Endothelial cell (in vitro differentiated cells): Measurements from ENCODE around the gene CTTNBP2NL. TPM values are rescaled to one million over a fixed set of nuclear protein-coding genes. Genes with fewer than 3 reads are reported as not detected.
"Not testable (repeated sequence)": the region's sequence is repeated elsewhere in the genome, so short reads cannot be mapped to it uniquely, and the experiment has no call there.

Source experiments
- DNase-seq: peaks from one replicate; pipeline ENCODE4 v3.0.0; 2021; ENCODE audit warnings: low spot score
- H3K27ac Mint-ChIP-seq: one replicate; pipeline ENCODE4 v1.8.0; 2021; ENCODE audit warnings: mixed read lengths, inconsistent platforms; ENCODE audit not compliant: unreplicated experiment
- H3K27me3 Mint-ChIP-seq: one replicate; pipeline ENCODE4 v1.8.0; 2021; ENCODE audit warnings: mild to moderate bottlenecking, moderate library complexity, mixed read lengths, inconsistent platforms; ENCODE audit not compliant: unreplicated experiment
- H3K36me3 Mint-ChIP-seq: one replicate; pipeline ENCODE4 v1.8.0; 2021; ENCODE audit warnings: mild to moderate bottlenecking, low read depth, mixed read lengths, inconsistent platforms; ENCODE audit not compliant: unreplicated experiment
- H3K4me1 Mint-ChIP-seq: one replicate; pipeline ENCODE4 v1.8.0; 2021; ENCODE audit warnings: mild to moderate bottlenecking, mixed read lengths, inconsistent platforms; ENCODE audit not compliant: unreplicated experiment
- H3K4me3 Mint-ChIP-seq: one replicate; pipeline ENCODE4 v1.8.0; 2021; ENCODE audit warnings: mild to moderate bottlenecking, mixed read lengths, inconsistent platforms; ENCODE audit not compliant: unreplicated experiment
- H3K9me3 Mint-ChIP-seq: one replicate; pipeline ENCODE4 v1.8.0; 2021; ENCODE audit warnings: mixed read lengths, inconsistent platforms; ENCODE audit not compliant: unreplicated experiment
- CTCF ChIP-seq: fragments of 200-600 bp; sonication (generic); IDR thresholded peaks from one replicate; pipeline ENCODE4 v1.5.0; 2021; ENCODE audit warnings: antibody characterized with exemption; ENCODE audit not compliant: unreplicated experiment
- total RNA-seq: library from RNA; stranded (reverse); fragmentation: NEBNext Ultra II Directional; extraction: Animal tissue kit (Norgen Biotek cat#: 25700); gene quantifications from one replicate; pipeline ENCODE4 v1.2.1, GENCODE V29; 2021; ENCODE audit not compliant: unreplicated experiment

The CTTNBP2NL gene
- total RNA-seq, 1 donor from 2014 or later = 84.0 TPM

GRCh38 chr1:112423207-112423606 lies 27.2 kb downstream of the CTTNBP2NL start:
- no peak overlapping the region for H3K4me3 Mint-ChIP-seq
- peaks cover 2% of the 10 kb centered on the region for H3K27me3 Mint-ChIP-seq
- DNase-seq = no peak
- H3K4me1 Mint-ChIP-seq = peaks cover 2% of the 10 kb centered on the region
- no peaks in the 10 kb centered on the region for H3K9me3 Mint-ChIP-seq
- no peak for TF ChIP-seq CTCF
- no peak overlapping the region for H3K27ac Mint-ChIP-seq
- peaks cover 12% of the 10 kb centered on the region for H3K36me3 Mint-ChIP-seq

- H3K36me3 Mint-ChIP-seq = peaks cover 12% of the 10 kb centered on the region
- not testable (repeated sequence) for H3K27ac Mint-ChIP-seq, H3K4me1 Mint-ChIP-seq, H3K4me3 Mint-ChIP-seq, DNase-seq, H3K9me3 Mint-ChIP-seq, H3K27me3 Mint-ChIP-seq
These were observed 27.7 kb downstream of the CTTNBP2NL start for GRCh38 chr1:112423666-112424065.

GRCh38 chr1:112429749-112430148 lies 33.7 kb downstream of the CTTNBP2NL start:
- no peaks in the 10 kb centered on the region for H3K9me3 Mint-ChIP-seq

GRCh38 chr1:112431038-112431437 lies 35.0 kb downstream of the CTTNBP2NL start:
- no peaks in the 10 kb centered on the region for H3K27me3 Mint-ChIP-seq
- H3K36me3 Mint-ChIP-seq = peaks cover 31% of the 10 kb centered on the region
- H3K4me3 Mint-ChIP-seq = peak overlapping the region; percentile 56
- no peaks in the 10 kb centered on the region for H3K9me3 Mint-ChIP-seq
- no peak for TF ChIP-seq CTCF
- peaks cover 41% of the 10 kb centered on the region for H3K4me1 Mint-ChIP-seq
- no peak for DNase-seq
- peak overlapping the region; percentile 99 for H3K27ac Mint-ChIP-seq

More at GRCh38 chr1:112429749-112430148, 33.7 kb downstream of the CTTNBP2NL start:
- Mint-ChIP-seq H3K27me3 (peaks cover 2% of the 10 kb centered on the region), H3K36me3 (peaks cover 27% of the 10 kb centered on the region), H3K4me3 (no peak overlapping the region), H3K27ac (peak overlapping the region; percentile 99), H3K4me1 (peaks cover 39% of the 10 kb centered on the region)
- no peak for TF ChIP-seq CTCF
- no peak for DNase-seq

GRCh38 chr1:112435448-112435847 lies 39.4 kb downstream of the CTTNBP2NL start:
- TF ChIP-seq CTCF = no peak
- no peak for DNase-seq
- H3K27me3 Mint-ChIP-seq = peaks cover 3% of the 10 kb centered on the region
- no peak overlapping the region for H3K27ac Mint-ChIP-seq
- no peaks in the 10 kb centered on the region for H3K9me3 Mint-ChIP-seq
- peaks cover 44% of the 10 kb centered on the region for H3K36me3 Mint-ChIP-seq
- no peak overlapping the region for H3K4me3 Mint-ChIP-seq
- peaks cover 65% of the 10 kb centered on the region for H3K4me1 Mint-ChIP-seq
